IMR-90 (cell line): ENCODE measurements around the gene WDFY1.

Source experiments
- BHLHE40 ChIP-seq: fragments of 150-350 bp; IDR thresholded peaks from 2 replicates; pipeline ENCODE4 v1.6.1; 2016; ENCODE audit warnings: mild to moderate bottlenecking, low read depth, low read length
- CEBPB ChIP-seq: IDR thresholded peaks from 2 replicates; pipeline ENCODE4 v1.6.1; 2012; ENCODE audit warnings: low read depth, low read length, improper control_type of control experiment
- FOS ChIP-seq: fragments of 150-350 bp; IDR thresholded peaks from 2 replicates; pipeline ENCODE4 v1.6.1; 2016; ENCODE audit warnings: low read depth, low read length
- MAFK ChIP-seq: IDR thresholded peaks from 2 replicates; pipeline ENCODE4 v1.6.1; 2012; ENCODE audit warnings: low read depth, low read length, improper control_type of control experiment
- POLR2A ChIP-seq: IDR thresholded peaks from 2 replicates; pipeline ENCODE4 v1.6.1; 2012; ENCODE audit warnings: mild to moderate bottlenecking, low read depth, low read length
- RCOR1 ChIP-seq: IDR thresholded peaks from 2 replicates; pipeline ENCODE4 v1.6.1; 2012; ENCODE audit warnings: mild to moderate bottlenecking, low read length, improper control_type of control experiment; ENCODE audit not compliant: insufficient replicate concordance
- RFX5 ChIP-seq: IDR thresholded peaks from 2 replicates; pipeline ENCODE4 v1.8.0; 2012; ENCODE audit warnings: low read depth, mild to moderate bottlenecking, low read length, moderate library complexity
- TF ChIP-seq, protein P1 (sequence below): conservative IDR thresholded peaks from 2 replicates; pipeline ENCODE4 v1.5.1; 2012; ENCODE audit warnings: mild to moderate bottlenecking, low read depth, low read length, improper control_type of control experiment
- TF ChIP-seq, protein P2 (sequence below): fragments of 150-350 bp; IDR thresholded peaks from 2 replicates; pipeline ENCODE4 v1.6.1; 2017; ENCODE audit warnings: mild to moderate bottlenecking, antibody characterized with exemption, low read length, low read depth

DNA sequence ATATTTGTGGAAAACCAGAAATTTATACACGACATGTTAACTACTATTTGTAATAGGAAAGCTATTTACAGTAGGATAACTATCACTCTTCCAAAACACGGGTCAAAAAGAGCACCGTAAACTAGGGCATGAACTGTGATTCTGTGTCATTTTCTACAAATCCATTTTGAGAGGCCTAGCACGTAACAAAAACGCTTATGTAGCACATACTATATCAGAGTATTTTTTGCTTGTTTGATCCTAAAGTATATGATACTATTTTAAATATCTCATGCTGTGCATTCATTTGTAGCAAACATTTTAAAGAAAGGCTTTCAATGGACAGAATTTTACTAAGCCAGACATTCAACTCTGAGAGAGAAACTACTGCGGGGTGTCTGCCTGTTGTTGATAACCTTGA is 45.1 kb downstream of the WDFY1 start:
- TF ChIP-seq CEBPB (no peak), MAFK (no peak), RCOR1 (no peak), FOS (no peak), POLR2A (no peak), RFX5 (no peak), BHLHE40 (no peak)
- TF ChIP-seq, protein P1, sequence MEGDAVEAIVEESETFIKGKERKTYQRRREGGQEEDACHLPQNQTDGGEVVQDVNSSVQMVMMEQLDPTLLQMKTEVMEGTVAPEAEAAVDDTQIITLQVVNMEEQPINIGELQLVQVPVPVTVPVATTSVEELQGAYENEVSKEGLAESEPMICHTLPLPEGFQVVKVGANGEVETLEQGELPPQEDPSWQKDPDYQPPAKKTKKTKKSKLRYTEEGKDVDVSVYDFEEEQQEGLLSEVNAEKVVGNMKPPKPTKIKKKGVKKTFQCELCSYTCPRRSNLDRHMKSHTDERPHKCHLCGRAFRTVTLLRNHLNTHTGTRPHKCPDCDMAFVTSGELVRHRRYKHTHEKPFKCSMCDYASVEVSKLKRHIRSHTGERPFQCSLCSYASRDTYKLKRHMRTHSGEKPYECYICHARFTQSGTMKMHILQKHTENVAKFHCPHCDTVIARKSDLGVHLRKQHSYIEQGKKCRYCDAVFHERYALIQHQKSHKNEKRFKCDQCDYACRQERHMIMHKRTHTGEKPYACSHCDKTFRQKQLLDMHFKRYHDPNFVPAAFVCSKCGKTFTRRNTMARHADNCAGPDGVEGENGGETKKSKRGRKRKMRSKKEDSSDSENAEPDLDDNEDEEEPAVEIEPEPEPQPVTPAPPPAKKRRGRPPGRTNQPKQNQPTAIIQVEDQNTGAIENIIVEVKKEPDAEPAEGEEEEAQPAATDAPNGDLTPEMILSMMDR, result no peak
- TF ChIP-seq, protein P2, sequence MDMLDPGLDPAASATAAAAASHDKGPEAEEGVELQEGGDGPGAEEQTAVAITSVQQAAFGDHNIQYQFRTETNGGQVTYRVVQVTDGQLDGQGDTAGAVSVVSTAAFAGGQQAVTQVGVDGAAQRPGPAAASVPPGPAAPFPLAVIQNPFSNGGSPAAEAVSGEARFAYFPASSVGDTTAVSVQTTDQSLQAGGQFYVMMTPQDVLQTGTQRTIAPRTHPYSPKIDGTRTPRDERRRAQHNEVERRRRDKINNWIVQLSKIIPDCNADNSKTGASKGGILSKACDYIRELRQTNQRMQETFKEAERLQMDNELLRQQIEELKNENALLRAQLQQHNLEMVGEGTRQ, result no peak
